Type B pancreatic cell (in vitro differentiated cells): ENCODE results near the gene COL4A6. TPM values are rescaled to one million over a fixed set of nuclear protein-coding genes. Genes with fewer than 3 reads are reported as not detected.
"Not testable (repeated sequence)": the region's sequence is repeated elsewhere in the genome, so short reads cannot be mapped to it uniquely, and the experiment has no call there.

ENCODE experiments used
- DNase-seq: peaks from one replicate; pipeline ENCODE4 v3.0.0; 2021; ENCODE audit warnings: mixed read lengths; ENCODE audit not compliant: unreplicated experiment; ENCODE audit errors: extremely low spot score
- H3K27ac Mint-ChIP-seq: 2 replicates; pipeline ENCODE4 v1.8.0; 2021; ENCODE audit warnings: mild to moderate bottlenecking, mixed read lengths
- H3K27me3 Mint-ChIP-seq: 2 replicates; pipeline ENCODE4 v1.8.0; 2021; ENCODE audit warnings: mixed read lengths
- H3K36me3 Mint-ChIP-seq: 2 replicates; pipeline ENCODE4 v1.8.0; 2021; ENCODE audit warnings: mixed read lengths
- H3K4me1 Mint-ChIP-seq: one replicate; pipeline ENCODE4 v1.8.0; 2021; ENCODE audit warnings: mixed read lengths; ENCODE audit not compliant: unreplicated experiment
- H3K4me3 Mint-ChIP-seq: 2 replicates; pipeline ENCODE4 v1.8.0; 2021; ENCODE audit warnings: mild to moderate bottlenecking, mixed read lengths
- H3K9me3 Mint-ChIP-seq: 2 replicates; pipeline ENCODE4 v1.8.0; 2021; ENCODE audit warnings: mixed read lengths
- total RNA-seq: library from RNA; stranded (reverse); gene quantifications from 2 replicates; pipeline ENCODE4 v1.2.1, GENCODE V29; 2021; ENCODE audit warnings: low replicate concordance
- TF ChIP-seq, protein P1 (sequence below): fragments of 200-600 bp; sonication (generic); conservative IDR thresholded peaks from 2 replicates; pipeline ENCODE4 v1.5.0; 2021; ENCODE audit warnings: antibody characterized with exemption, mild to moderate bottlenecking

Gene COL4A6
- total RNA-seq, 1 donor from 2014 or later = 51.7 TPM

DNA sequence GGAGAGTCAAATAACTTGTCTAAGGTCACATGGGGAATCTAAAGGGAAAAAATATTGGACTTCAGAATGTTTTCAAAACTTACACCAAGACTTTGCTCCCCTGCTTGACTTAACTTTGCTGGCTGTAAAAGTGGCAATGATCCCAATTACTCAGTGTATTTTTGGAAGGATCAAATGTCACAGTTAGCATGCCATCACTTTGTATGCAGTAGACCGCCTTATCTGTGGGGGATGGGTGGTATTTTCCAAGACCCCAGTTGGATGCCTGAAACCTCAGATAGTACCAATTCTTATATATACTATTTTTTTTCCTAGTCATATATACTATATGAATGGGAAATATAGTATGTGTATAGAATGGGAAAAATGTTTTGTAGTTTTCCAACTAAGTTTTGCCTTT, 53.4 kb downstream of the COL4A6 start:
- Mint-ChIP-seq H3K4me3 (no peak overlapping the region), H3K27me3 (no peaks in the 10 kb centered on the region), H3K36me3 (peaks cover 5% of the 10 kb centered on the region), H3K4me1 (no peaks in the 10 kb centered on the region), H3K27ac (no peak overlapping the region), H3K9me3 (peaks cover 10% of the 10 kb centered on the region)
- DNase-seq = no peak
- TF ChIP-seq, protein P1, sequence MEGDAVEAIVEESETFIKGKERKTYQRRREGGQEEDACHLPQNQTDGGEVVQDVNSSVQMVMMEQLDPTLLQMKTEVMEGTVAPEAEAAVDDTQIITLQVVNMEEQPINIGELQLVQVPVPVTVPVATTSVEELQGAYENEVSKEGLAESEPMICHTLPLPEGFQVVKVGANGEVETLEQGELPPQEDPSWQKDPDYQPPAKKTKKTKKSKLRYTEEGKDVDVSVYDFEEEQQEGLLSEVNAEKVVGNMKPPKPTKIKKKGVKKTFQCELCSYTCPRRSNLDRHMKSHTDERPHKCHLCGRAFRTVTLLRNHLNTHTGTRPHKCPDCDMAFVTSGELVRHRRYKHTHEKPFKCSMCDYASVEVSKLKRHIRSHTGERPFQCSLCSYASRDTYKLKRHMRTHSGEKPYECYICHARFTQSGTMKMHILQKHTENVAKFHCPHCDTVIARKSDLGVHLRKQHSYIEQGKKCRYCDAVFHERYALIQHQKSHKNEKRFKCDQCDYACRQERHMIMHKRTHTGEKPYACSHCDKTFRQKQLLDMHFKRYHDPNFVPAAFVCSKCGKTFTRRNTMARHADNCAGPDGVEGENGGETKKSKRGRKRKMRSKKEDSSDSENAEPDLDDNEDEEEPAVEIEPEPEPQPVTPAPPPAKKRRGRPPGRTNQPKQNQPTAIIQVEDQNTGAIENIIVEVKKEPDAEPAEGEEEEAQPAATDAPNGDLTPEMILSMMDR = no peak

DNA sequence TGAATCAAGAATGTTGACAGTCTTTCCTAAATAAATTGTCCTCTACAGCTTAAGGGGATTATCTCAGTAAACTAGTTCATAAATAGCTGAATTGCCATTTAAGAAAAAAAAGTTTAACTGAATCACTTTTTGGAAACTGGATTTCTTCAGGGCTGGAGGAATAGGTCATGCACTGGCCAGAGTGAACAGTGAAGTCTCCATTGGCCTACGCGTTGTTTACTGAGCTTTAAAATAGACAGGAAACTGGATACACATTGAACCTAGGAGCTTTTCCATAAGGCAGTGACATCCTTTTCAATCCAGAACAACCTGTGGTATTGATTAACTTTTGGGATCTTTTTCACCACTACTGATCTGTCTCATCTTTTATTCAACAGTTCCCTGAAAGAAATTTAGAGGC, 58.0 kb downstream of the COL4A6 start:
- no peaks in the 10 kb centered on the region for H3K27me3 Mint-ChIP-seq
- no peak overlapping the region for H3K4me3 Mint-ChIP-seq
- DNase-seq = no peak
- peaks cover 5% of the 10 kb centered on the region for H3K9me3 Mint-ChIP-seq
- no peak overlapping the region for H3K27ac Mint-ChIP-seq
- peaks cover 8% of the 10 kb centered on the region for H3K4me1 Mint-ChIP-seq
- H3K36me3 Mint-ChIP-seq = peaks cover 5% of the 10 kb centered on the region
- TF ChIP-seq, protein P1 = no peak

DNA sequence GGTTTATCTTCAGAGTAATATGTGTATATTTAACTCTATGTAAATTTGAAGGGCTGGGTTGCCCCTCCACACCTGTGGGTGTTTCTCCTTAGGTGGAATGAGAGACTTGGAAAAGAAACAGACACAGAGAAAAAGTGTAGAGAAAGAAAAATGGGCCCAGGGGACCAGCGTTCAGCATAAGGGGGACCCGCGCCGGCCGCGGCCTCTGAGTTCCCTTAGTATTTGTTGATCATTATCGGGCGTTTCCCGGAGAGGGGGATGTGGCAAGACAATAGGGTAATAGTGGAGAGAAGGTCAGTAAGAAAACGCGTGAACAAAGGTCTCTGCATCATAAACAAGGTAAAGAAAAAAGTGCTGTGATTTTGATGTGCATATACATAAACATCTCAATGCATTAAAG, 61.4 kb downstream of the COL4A6 start:
- not testable (repeated sequence) for H3K4me3 Mint-ChIP-seq, H3K9me3 Mint-ChIP-seq, H3K27me3 Mint-ChIP-seq, H3K36me3 Mint-ChIP-seq, H3K27ac Mint-ChIP-seq, DNase-seq
- H3K4me1 Mint-ChIP-seq = peaks cover 39% of the 10 kb centered on the region

GRCh38 chrX:108375591-108375990, 62.6 kb downstream of the COL4A6 start:
- H3K36me3 Mint-ChIP-seq, DNase-seq, H3K27me3 Mint-ChIP-seq, H3K9me3 Mint-ChIP-seq, H3K27ac Mint-ChIP-seq, H3K4me3 Mint-ChIP-seq: not testable (repeated sequence)
- peaks cover 41% of the 10 kb centered on the region for H3K4me1 Mint-ChIP-seq

DNA sequence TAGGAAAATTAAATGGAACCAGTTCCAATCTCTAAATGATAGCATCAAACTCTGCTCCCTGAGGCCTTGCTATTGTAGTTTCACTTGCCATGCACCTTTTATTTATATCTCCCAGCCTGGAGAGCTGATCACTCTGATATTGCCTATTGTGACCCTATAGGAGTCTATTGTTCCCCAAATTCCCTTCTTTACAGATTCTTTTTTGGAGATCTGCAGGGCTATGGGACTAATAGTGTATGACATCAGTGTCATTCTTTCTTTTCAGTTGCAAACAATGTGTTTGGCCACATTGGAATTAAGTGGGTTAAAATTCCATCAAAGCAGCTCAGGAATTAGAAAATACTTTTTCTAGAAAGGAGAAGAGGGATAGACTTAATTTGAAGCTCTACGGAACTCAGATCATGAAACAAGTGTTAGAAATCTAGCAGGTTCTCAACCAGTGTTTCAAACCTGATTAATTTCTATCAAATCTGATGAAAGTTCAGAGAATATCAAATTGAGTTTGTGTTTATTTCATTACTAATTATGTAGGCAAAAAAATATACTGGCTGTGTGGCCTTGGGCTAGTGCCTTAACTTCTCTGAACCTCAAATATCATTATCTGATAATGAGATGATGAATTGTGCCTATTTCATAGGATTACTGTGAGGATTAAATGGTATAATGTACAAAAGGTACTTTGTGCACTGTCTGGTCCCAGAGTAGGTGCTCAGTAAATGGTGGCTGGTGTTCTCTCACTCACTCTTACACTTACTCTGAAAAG, 71.4 kb downstream of the COL4A6 start:
- DNase-seq = no peak
- H3K4me3 Mint-ChIP-seq = no peak overlapping the region
- no peaks in the 10 kb centered on the region for H3K27me3 Mint-ChIP-seq
- peaks cover 4% of the 10 kb centered on the region for H3K36me3 Mint-ChIP-seq
- no peak overlapping the region for H3K27ac Mint-ChIP-seq
- peaks cover 7% of the 10 kb centered on the region for H3K4me1 Mint-ChIP-seq
- TF ChIP-seq, protein P1 = no peak
- peaks cover 5% of the 10 kb centered on the region for H3K9me3 Mint-ChIP-seq

GRCh38 chrX:108362026-108362425, 76.2 kb downstream of the COL4A6 start:
- Mint-ChIP-seq H3K27me3 (no peaks in the 10 kb centered on the region), H3K36me3 (peaks cover 4% of the 10 kb centered on the region), H3K9me3 (peaks cover 5% of the 10 kb centered on the region), H3K4me1 (peaks cover 7% of the 10 kb centered on the region), H3K4me3 (no peak overlapping the region), H3K27ac (peak overlapping the region; percentile 25)
- DNase-seq = no peak
- TF ChIP-seq, protein P1 = no peak
